Subcutaneous adipose tissue (tissue), 4 donors: Measurements from ENCODE around the gene GPR31. TPM values are rescaled to one million over a fixed set of nuclear protein-coding genes. Genes with fewer than 3 reads are reported as not detected.

Source experiments
- total RNA-seq, 4 donors: library from RNA; depleted of rRNA; stranded (reverse); fragments of >200 nt; gene quantifications; one replicate each; pipeline ENCODE4 v1.1.0, GENCODE V29; 2016
- TF ChIP-seq, protein P1 (sequence below): fragments of 450-650 bp; IDR thresholded peaks from one replicate; pipeline ENCODE4 v1.5.1; 2016; ENCODE audit warnings: low read depth, mild to moderate bottlenecking, control low read depth, antibody characterized with exemption, moderate library complexity

The GPR31 gene
- total RNA-seq, 4 donors from 2014 or later: not detected

GRCh38 chr6:167150941-167151549 is 6.7 kb downstream of the GPR31 start:
- TF ChIP-seq, protein P1, sequence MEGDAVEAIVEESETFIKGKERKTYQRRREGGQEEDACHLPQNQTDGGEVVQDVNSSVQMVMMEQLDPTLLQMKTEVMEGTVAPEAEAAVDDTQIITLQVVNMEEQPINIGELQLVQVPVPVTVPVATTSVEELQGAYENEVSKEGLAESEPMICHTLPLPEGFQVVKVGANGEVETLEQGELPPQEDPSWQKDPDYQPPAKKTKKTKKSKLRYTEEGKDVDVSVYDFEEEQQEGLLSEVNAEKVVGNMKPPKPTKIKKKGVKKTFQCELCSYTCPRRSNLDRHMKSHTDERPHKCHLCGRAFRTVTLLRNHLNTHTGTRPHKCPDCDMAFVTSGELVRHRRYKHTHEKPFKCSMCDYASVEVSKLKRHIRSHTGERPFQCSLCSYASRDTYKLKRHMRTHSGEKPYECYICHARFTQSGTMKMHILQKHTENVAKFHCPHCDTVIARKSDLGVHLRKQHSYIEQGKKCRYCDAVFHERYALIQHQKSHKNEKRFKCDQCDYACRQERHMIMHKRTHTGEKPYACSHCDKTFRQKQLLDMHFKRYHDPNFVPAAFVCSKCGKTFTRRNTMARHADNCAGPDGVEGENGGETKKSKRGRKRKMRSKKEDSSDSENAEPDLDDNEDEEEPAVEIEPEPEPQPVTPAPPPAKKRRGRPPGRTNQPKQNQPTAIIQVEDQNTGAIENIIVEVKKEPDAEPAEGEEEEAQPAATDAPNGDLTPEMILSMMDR: no peak

- TF ChIP-seq, protein P1: no peak
Measured at GRCh38 chr6:167148997-167149396, 8.8 kb downstream of the GPR31 start.

DNA sequence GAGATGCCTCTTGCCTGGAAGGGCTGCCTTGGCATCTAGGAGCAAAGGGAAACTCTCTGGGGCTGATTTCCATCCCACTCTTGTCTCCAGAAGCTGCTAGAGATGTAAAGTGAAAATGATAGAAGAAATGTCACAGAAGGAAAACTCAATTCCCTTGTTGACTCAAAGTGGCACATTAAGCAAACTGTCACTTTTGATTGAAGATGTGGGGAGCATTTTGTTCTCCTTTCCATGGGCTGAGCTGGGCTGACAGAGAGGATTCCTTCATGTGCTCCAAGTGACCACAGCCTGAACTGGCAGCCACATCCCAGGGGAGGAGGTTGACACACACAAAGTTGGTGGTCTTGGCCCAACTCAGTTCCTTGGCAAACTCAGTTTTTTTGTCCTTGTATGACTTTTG is 9.8 kb downstream of the GPR31 start:
- TF ChIP-seq, protein P1: no peak

DNA sequence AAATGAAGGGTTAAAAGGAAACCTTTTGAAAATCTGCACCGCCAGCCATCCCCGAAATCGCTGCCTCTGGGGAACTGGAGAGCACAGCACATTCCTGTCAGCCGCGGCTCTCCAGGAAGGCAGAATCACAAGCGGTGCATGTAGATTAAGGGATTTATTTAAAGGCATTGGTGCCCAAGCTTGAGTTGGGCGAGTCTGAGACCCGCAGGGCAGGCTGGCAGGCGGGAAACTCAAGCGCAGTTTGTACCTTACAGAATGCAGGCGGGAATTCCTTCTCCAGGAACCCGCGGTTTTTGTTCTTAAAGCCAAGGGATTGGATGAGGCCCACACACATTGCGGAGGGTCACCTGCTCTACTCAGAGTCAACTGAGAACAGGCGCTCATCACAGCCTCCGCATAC is 10.8 kb downstream of the GPR31 start:
- TF ChIP-seq, protein P1: no peak

DNA sequence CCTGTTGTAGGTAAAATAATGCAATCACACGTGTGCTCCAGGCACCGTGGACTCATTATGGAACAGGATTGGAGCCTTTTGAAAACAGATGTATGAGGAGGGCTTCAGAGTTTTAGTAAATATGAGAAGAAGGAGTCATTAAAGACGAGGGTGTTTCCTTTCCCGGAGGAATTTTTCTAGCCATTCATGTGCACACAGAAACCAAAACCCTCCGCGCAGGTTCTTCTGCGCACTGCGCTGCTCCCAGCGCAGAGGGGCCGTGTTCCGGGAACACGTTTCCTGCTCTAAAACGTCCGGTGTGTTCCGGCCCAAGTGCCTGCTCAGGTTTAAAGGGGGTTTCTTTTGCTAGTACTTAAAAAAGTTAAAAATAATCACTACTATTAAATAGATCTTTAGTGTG is 11.6 kb downstream of the GPR31 start:
- TF ChIP-seq, protein P1: no peak

DNA sequence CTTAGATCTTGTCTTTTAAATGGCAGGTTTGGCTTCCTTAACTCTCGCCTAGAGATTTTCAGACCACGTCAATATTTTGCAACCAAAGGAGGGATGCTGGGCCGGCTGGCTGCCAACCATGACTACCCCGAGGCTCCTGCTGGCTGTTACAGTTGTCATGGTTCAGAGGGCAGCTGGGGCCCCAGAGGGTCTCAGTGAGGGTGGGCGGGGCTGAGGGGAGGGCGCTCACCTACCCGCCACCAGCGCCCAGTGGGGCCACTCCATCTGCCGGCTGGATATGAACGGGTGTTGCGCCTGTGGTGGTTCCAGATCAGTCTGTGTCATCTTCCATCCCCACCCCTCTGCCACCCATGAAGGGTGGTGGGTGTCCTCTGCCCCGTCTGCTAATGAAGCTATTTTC is 12.3 kb downstream of the GPR31 start:
- TF ChIP-seq, protein P1: no peak

GRCh38 chr6:167143041-167143440 is 14.7 kb downstream of the GPR31 start:
- TF ChIP-seq, protein P1: no peak
